Anterior cingulate cortex (tissue), 58 donors: Measurements from ENCODE around the gene NUDT14.

Experiments used
- DNase-seq, 58 donors: peaks; one replicate each; lab custom pipeline; 2025; lab: John Stamatoyannopoulos, UW

The NUDT14 gene

GRCh38 chr14:105138551-105139111 is 42.5 kb downstream of the NUDT14 start:
- DNase-seq, result no peak

- DNase-seq, result no peak
Observed at GRCh38 chr14:105138021-105138541, 43.0 kb downstream of the NUDT14 start.

- no peak for DNase-seq
Observed at GRCh38 chr14:105137481-105138020, 43.6 kb downstream of the NUDT14 start.

GRCh38 chr14:105136401-105137322 is 44.5 kb downstream of the NUDT14 start:
- no peak for DNase-seq

- DNase-seq, result no peak
Observed at GRCh38 chr14:105135700-105136395, 45.3 kb downstream of the NUDT14 start.

- DNase-seq, result no peak
Observed at GRCh38 chr14:105132921-105133654, 48.0 kb downstream of the NUDT14 start.

GRCh38 chr14:105131241-105131640 is 49.9 kb downstream of the NUDT14 start:
- no peak for DNase-seq

- no peak for DNase-seq
Observed at GRCh38 chr14:105128059-105128458, 53.1 kb downstream of the NUDT14 start.

- no peak for DNase-seq
Observed at GRCh38 chr14:105126981-105127329, 54.2 kb downstream of the NUDT14 start.

GRCh38 chr14:105126126-105126980 is 54.8 kb downstream of the NUDT14 start:
- no peak for DNase-seq

GRCh38 chr14:105124823-105125222 is 56.3 kb downstream of the NUDT14 start:
- DNase-seq, result no peak

- DNase-seq, result no peak
Observed at GRCh38 chr14:105123981-105124765, 56.9 kb downstream of the NUDT14 start.

GRCh38 chr14:105123064-105123665 is 57.9 kb downstream of the NUDT14 start:
- peak in 7 of 58 donors; percentile 5 to 38 (median 28) for DNase-seq
